Choroid plexus epithelial cell (primary cell): Measurements from ENCODE around the gene RS1.

Experiments used
- DNase-seq: peaks from one replicate; pipeline ENCODE4 v3.0.0-alpha.2; 2010; ENCODE audit warnings: low read depth
- H3K4me3 ChIP-seq: 2 replicates; pipeline ENCODE4 v1.5.1; 2011; ENCODE audit warnings: low read depth, mild to moderate bottlenecking, control low read depth, low read length, moderate library complexity
- CTCF ChIP-seq: conservative IDR thresholded peaks from 2 replicates; pipeline ENCODE4 v1.5.1; 2011; ENCODE audit warnings: low read depth, mild to moderate bottlenecking, control low read depth, inconsistent platforms, low read length, moderate library complexity

The RS1 gene

GRCh38 chrX:18674417-18674787 lies 2.5 kb upstream of the RS1 start:
- H3K4me3 ChIP-seq = peak overlapping the region; percentile 57
- no peak for DNase-seq
- no peak for TF ChIP-seq CTCF

GRCh38 chrX:18668071-18668835 lies 3.7 kb downstream of the RS1 start:
- TF ChIP-seq CTCF = no peak
- DNase-seq = no peak
- no peak overlapping the region for H3K4me3 ChIP-seq

GRCh38 chrX:18666614-18667013 lies 5.3 kb downstream of the RS1 start:
- no peak for TF ChIP-seq CTCF
- H3K4me3 ChIP-seq = no peak overlapping the region
- no peak for DNase-seq

- no peak overlapping the region for H3K4me3 ChIP-seq
- DNase-seq = no peak
- no peak for TF ChIP-seq CTCF
These were observed 7.0 kb downstream of the RS1 start for GRCh38 chrX:18664947-18665346.

- no peak overlapping the region for H3K4me3 ChIP-seq
- no peak for TF ChIP-seq CTCF
These were observed 10.6 kb downstream of the RS1 start for GRCh38 chrX:18661273-18661672.

GRCh38 chrX:18654875-18655836 lies 16.8 kb downstream of the RS1 start:
- H3K4me3 ChIP-seq = no peak overlapping the region
- DNase-seq = peak; percentile 43
- no peak for TF ChIP-seq CTCF

More at GRCh38 chrX:18661273-18661672, 10.6 kb downstream of the RS1 start:
- DNase-seq = no peak
